ENCODE results near the gene SHANK1.

SHANK1 gene

DNA sequence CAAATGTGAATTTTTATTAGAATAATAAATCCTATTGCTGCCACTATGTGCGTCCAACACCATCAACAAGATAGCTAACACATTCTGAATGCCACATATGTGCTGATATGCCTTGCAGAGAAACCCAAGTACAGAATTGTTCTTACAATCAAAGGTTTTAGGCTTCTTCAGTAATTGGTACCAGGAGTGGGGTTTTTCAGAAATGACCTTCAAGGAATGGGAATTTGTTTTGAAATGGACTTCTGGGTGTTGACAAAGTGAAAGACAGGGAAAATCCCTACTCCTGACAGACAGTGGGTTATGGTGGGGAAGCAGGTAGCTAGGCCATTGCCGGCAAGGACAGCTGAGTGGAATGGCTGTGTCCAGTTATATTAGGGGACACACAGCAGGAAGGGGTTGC, 85.6 kb downstream of the SHANK1 start:
- no peak for TF ChIP-seq CTCF (IDR thresholded peaks at IDR 0.05; ENCODE audit: low read depth, low read length)
- TF ChIP-seq EZH2phosphoT487 (IDR thresholded peaks at IDR 0.05; ENCODE audit: low read depth), result no peak
- H3K27me3 ChIP-seq (ENCODE audit: low read depth, low read length), result peaks cover 34% of the 10 kb centered on the region
- peaks cover 21% of the 10 kb centered on the region for H3K9me3 ChIP-seq (ENCODE audit: insufficient read depth, low read length)
- no peaks in the 10 kb centered on the region for H3K79me2 ChIP-seq (ENCODE audit: low read length)
- no peaks in the 10 kb centered on the region for H3K4me1 ChIP-seq (ENCODE audit: low read length)
- no peak overlapping the region for H3K27ac ChIP-seq (ENCODE audit: low read length)
- no peaks in the 10 kb centered on the region for H4K20me1 ChIP-seq (ENCODE audit: insufficient read depth, low read length)
- H2AFZ ChIP-seq (ENCODE audit: low read depth, low read length), result no peak overlapping the region
- H3K9ac ChIP-seq (ENCODE audit: low read length), result no peak overlapping the region
- H3K36me3 ChIP-seq (replicated peaks; ENCODE audit: low read depth, low read length), result no peaks in the 10 kb centered on the region
- H3K4me3 ChIP-seq (ENCODE audit: low read length), result no peak overlapping the region
- H3K4me2 ChIP-seq (ENCODE audit: low read length), result no peak overlapping the region

DNA sequence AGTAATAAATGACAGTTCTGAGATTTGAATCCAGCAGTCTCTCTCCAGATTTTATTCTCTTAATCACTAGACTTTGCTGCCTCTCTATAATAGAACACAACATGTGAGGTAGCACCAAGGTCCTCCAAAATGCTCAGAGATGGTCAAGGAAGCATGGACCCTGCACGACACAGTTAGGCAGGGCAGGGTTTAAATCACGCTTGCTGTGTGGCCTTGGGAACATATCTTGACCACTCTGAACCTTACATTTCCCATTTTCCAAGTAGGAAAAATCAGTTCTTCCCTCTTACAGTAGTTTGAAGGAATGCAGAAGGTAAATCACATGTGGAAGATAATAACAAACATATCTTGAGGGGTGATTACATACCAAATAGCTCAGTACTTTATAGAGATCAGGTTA, 86.2 kb downstream of the SHANK1 start:
- no peak overlapping the region for H3K27ac ChIP-seq (ENCODE audit: low read length)
- H3K9ac ChIP-seq (ENCODE audit: low read length), result no peak overlapping the region
- H3K27me3 ChIP-seq (ENCODE audit: low read depth, low read length), result peaks cover 32% of the 10 kb centered on the region
- H4K20me1 ChIP-seq (ENCODE audit: insufficient read depth, low read length), result no peaks in the 10 kb centered on the region
- H3K9me3 ChIP-seq (ENCODE audit: insufficient read depth, low read length), result peaks cover 21% of the 10 kb centered on the region
- H3K36me3 ChIP-seq (replicated peaks; ENCODE audit: low read depth, low read length), result no peaks in the 10 kb centered on the region
- no peak overlapping the region for H3K4me3 ChIP-seq (ENCODE audit: low read length)
- TF ChIP-seq CTCF (IDR thresholded peaks at IDR 0.05; ENCODE audit: low read depth, low read length) (no peak), EZH2phosphoT487 (IDR thresholded peaks at IDR 0.05; ENCODE audit: low read depth) (no peak)
- H3K4me2 ChIP-seq (ENCODE audit: low read length), result no peak overlapping the region
- no peak overlapping the region for H2AFZ ChIP-seq (ENCODE audit: low read depth, low read length)
- H3K79me2 ChIP-seq (ENCODE audit: low read length), result no peaks in the 10 kb centered on the region
- no peaks in the 10 kb centered on the region for H3K4me1 ChIP-seq (ENCODE audit: low read length)

GRCh38 chr19:50632151-50632835, 87.3 kb downstream of the SHANK1 start:
- H3K79me2 ChIP-seq (ENCODE audit: low read length), result no peaks in the 10 kb centered on the region
- no peak overlapping the region for H3K27ac ChIP-seq (ENCODE audit: low read length)

GRCh38 chr19:50629801-50630200, 89.8 kb downstream of the SHANK1 start:
- TF ChIP-seq EZH2phosphoT487 (IDR thresholded peaks at IDR 0.05; ENCODE audit: low read depth) (no peak), CTCF (IDR thresholded peaks at IDR 0.05; ENCODE audit: low read depth, low read length) (no peak)
- no peaks in the 10 kb centered on the region for H3K36me3 ChIP-seq (replicated peaks; ENCODE audit: low read depth, low read length)
- no peak overlapping the region for H3K4me3 ChIP-seq (ENCODE audit: low read length)
- no peaks in the 10 kb centered on the region for H3K4me1 ChIP-seq (ENCODE audit: low read length)
- no peak overlapping the region for H3K27ac ChIP-seq (ENCODE audit: low read length)
- no peaks in the 10 kb centered on the region for H4K20me1 ChIP-seq (ENCODE audit: insufficient read depth, low read length)
- H2AFZ ChIP-seq (ENCODE audit: low read depth, low read length), result no peak overlapping the region
- peaks cover 2% of the 10 kb centered on the region; the same call in 1 of the 2 replicates for H3K27me3 ChIP-seq (ENCODE audit: low read depth, low read length)
- no peak overlapping the region for H3K4me2 ChIP-seq (ENCODE audit: low read length)
- peaks cover 16% of the 10 kb centered on the region for H3K9me3 ChIP-seq (ENCODE audit: insufficient read depth, low read length)
- H3K79me2 ChIP-seq (ENCODE audit: low read length), result no peaks in the 10 kb centered on the region
- no peak overlapping the region for H3K9ac ChIP-seq (ENCODE audit: low read length)

More at GRCh38 chr19:50632151-50632835, 87.3 kb downstream of the SHANK1 start:
- Histone ChIP-seq H3K9me3 (ENCODE audit: insufficient read depth, low read length) (peaks cover 21% of the 10 kb centered on the region), H3K4me2 (ENCODE audit: low read length) (no peak overlapping the region), H3K27me3 (ENCODE audit: low read depth, low read length) (peaks cover 22% of the 10 kb centered on the region), H3K4me1 (ENCODE audit: low read length) (no peaks in the 10 kb centered on the region), H4K20me1 (ENCODE audit: insufficient read depth, low read length) (no peaks in the 10 kb centered on the region), H3K36me3 (replicated peaks; ENCODE audit: low read depth, low read length) (no peaks in the 10 kb centered on the region), H3K4me3 (ENCODE audit: low read length) (no peak overlapping the region), H3K9ac (ENCODE audit: low read length) (no peak overlapping the region), H2AFZ (ENCODE audit: low read depth, low read length) (no peak overlapping the region)
- TF ChIP-seq EZH2phosphoT487 (IDR thresholded peaks at IDR 0.05; ENCODE audit: low read depth) (no peak), CTCF (IDR thresholded peaks at IDR 0.05; ENCODE audit: low read depth, low read length) (peak; percentile 34; the same call in 1 of the 2 replicates)
